Left cardiac atrium (tissue), 4 donors: ENCODE data around the gene NKIRAS2. TPM values are rescaled to one million over a fixed set of nuclear protein-coding genes. Genes with fewer than 3 reads are reported as not detected.
"Not testable (repeated sequence)": the region's sequence is repeated elsewhere in the genome, so short reads cannot be mapped to it uniquely, and the experiment has no call there.

Experiments used
- ATAC-seq, 2 donors: fragments of 200-7000 bp; cut with Tn5 transposase; one replicate each; pipeline ENCODE4 v1.9.1; 2020; ENCODE audit warnings: mild to moderate bottlenecking in 2 of 2, moderate library complexity in 2 of 2
- DNase-seq: peaks from one replicate; pipeline ENCODE4 v3.0.0-alpha.2; 2020
- intact Hi-C, 2 donors: fragments of 100-400 bp; cut with DNase I; formaldehyde crosslinking; loops; one replicate each; pipeline versions ENCODE4 v1.14.1 to v1.15.1; 2022 to 2023
- total RNA-seq, 2 donors: library from RNA; stranded (reverse); fragmentation: NEBNext Ultra II Directional; extraction: Animal tissue kit (Norgen Biotek cat#: 25700); gene quantifications; one replicate each; pipeline ENCODE4 v1.2.1, GENCODE V29; 2021
- donor health status: DM: no; HTN: yes; CAD: no.
- donor health status: DM: no; HTN: yes; CAD: no; lungs with severe emphysema.
- donor health status: DM: yes; HTN: yes; CAD: no.
- donor health status: Dilated cardiomyopathy.

The NKIRAS2 gene
- total RNA-seq, 2 donors from 2014 or later: 35.3 to 45.9 TPM

DNA sequence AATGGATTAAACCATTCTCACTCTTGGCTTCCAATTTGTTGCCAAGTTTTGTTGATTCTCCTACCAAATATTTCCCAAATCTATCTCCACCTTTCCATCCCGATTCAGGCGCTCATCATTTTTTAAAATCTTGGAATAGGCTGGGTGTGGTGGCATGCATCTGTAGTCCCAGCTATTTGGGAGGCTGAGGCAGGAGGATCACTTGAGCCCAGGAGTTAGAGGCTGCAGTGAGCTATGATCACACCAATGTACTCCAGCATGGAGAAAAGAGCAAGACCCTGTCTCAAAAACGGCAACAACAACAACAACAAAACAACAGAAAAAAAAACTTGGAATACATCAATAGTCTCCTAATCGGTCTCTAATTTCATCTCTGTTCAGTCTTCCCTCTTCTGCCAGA lies 902 bp upstream of the NKIRAS2 start:
- intact Hi-C loops: loop anchor here in 1 of 2 donors (5.0 kb wide), 1 partner anchor 52 kb away; the partner anchor contains the start of gene CNP
- DNase-seq (no peak), ATAC-seq (no peak)

- not testable (repeated sequence) for DNase-seq, ATAC-seq
- intact Hi-C loops: loop anchor here in 1 of 2 donors (10.0 kb wide), 1 partner anchor 56 kb away; the partner anchor contains the start of gene CNP
Measured at GRCh38 chr17:42020845-42021244, 955 bp downstream of the NKIRAS2 start.

GRCh38 chr17:42023524-42024349 lies 3.8 kb downstream of the NKIRAS2 start:
- peak; percentile 48 for DNase-seq
- intact Hi-C loops: loop anchor here in 1 of 2 donors (10.0 kb wide), 1 partner anchor 59 kb away; the partner anchor contains the start of gene CNP
- peak in 1 of 2 donors; percentile 2 for ATAC-seq

DNA sequence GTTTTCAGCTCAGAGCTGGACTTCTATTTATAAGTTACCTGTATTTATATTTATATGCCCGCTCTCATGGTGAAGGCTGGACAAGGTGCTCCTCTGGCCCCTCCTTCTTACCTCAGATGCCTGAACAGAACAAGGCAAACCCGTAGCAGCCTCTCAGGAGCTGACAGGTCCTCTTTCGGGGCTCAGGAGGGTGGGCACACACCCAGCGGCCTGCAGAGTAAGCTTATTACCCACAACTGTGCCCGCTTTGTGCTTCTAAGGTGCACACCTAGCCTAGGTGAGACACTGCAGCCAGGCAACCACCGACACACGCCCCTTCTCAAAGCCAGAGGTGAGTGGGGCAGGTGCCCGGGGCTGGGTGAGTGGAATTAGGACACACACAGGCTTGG lies 5.3 kb downstream of the NKIRAS2 start:
- no peak for DNase-seq
- intact Hi-C loops: loop anchor here (1.0 to 10.0 kb wide), 6 partner anchors 37 to 92 kb away; partner anchors contain the start of genes CNP (in 1 of the 2) and ZNF385C (in 1 of the 2)
- ATAC-seq: no peak

- DNase-seq: no peak
- intact Hi-C loops: loop anchor here (1.0 to 10.0 kb wide), 6 partner anchors 36 to 91 kb away; partner anchors contain the start of genes CNP (in 1 of the 2) and ZNF385C (in 1 of the 2)
Measured at GRCh38 chr17:42025936-42026335, 6.0 kb downstream of the NKIRAS2 start.

DNA sequence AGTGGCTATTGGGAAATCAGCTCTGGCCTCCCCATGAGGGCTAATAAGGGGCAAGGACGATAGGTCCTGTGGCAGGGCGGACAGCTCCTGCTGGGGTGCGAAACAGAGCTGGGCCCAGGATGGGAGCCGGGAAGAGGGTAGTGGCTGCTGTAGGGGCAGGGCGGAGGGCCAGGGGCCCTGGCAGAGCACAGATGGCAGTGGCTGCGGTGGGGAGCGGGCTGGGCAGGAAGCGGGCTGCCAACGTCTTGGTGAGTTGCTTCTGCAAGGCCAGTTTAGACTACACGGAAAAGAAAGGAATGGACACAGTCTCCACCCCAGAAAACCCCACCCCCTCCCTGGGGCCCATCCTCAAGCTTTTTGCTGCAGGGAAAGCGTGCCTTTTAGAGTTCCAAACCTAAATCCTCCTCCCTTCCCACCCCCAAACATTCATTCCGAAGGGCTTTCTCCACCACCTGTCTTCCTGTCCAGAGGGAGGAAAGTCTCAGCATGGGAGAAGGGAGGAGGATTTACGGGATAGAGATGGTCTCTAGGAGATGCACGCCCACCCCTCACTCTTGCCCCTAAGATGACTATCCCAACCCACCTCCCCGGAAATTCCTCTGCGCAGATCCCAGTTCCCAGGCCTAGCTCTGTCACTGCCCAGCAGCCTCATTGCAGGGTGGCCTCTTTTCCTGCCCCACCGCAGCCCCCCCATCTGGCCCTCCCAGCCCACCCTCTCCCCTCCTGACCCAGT lies 7.1 kb downstream of the NKIRAS2 start:
- no peak for ATAC-seq
- DNase-seq: no peak
- intact Hi-C loops: loop anchor here (5.0 to 10.0 kb wide), 5 partner anchors 35 to 90 kb away; partner anchors contain the start of genes CNP (in 1 of the 2) and ZNF385C (in 1 of the 2)

More at GRCh38 chr17:42025936-42026335, 6.0 kb downstream of the NKIRAS2 start:
- no peak for ATAC-seq

- intact Hi-C loops: loop anchor here (5.0 to 10.0 kb wide), 5 partner anchors 35 to 90 kb away; partner anchors contain the start of genes CNP (in 1 of the 2) and ZNF385C (in 1 of the 2)
- ATAC-seq (no peak), DNase-seq (no peak)
Measured at GRCh38 chr17:42027590-42027889, 7.7 kb downstream of the NKIRAS2 start.

- ATAC-seq (no peak), DNase-seq (no peak)
- intact Hi-C loops: loop anchor here (5.0 to 10.0 kb wide), 5 partner anchors 34 to 89 kb away; partner anchors contain the start of genes CNP (in 1 of the 2) and ZNF385C (in 1 of the 2)
Measured at GRCh38 chr17:42027961-42028790, 8.3 kb downstream of the NKIRAS2 start.

- ATAC-seq: no peak
- intact Hi-C loops: loop anchor here (5.0 to 10.0 kb wide), 5 partner anchors 34 to 89 kb away; partner anchors contain the start of genes CNP (in 1 of the 2) and ZNF385C (in 1 of the 2)
- DNase-seq: no peak
Measured at GRCh38 chr17:42028791-42029127, 8.9 kb downstream of the NKIRAS2 start.

GRCh38 chr17:42031584-42031983 lies 11.7 kb downstream of the NKIRAS2 start:
- DNase-seq: no peak
- intact Hi-C loops: no loop called here

DNA sequence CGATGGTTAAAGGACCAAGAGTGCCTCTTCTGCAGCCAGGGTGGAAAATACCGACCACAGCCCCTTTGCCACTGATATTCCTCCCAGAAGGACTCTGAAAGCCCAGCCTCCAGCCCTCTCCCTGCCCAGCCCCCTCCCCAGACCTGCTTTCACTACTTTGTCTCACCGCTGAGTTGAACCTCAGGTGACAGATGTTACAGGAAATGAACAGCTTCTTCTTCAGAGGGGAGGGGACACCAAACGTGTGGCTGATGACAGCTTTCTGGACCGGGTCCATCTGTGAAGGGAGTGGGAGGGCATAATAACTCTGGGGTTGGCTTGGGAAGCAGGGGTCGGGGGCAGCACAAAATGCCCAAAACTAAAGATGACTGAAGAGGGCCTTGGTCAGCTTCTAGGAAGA lies 14.2 kb downstream of the NKIRAS2 start:
- DNase-seq: no peak
- ATAC-seq: no peak
- intact Hi-C loops: no loop called here

More at GRCh38 chr17:42031584-42031983, 11.7 kb downstream of the NKIRAS2 start:
- peak; percentile 55 to 68 for ATAC-seq

GRCh38 chr17:42038221-42038973 lies 18.5 kb downstream of the NKIRAS2 start:
- intact Hi-C loops: no loop called here
- ATAC-seq (no peak), DNase-seq (no peak)

GRCh38 chr17:42039794-42040763 lies 20.2 kb downstream of the NKIRAS2 start:
- intact Hi-C loops: no loop called here
- peak; percentile 13 to 19 for ATAC-seq
- no peak for DNase-seq

- DNase-seq (no peak), ATAC-seq (peak in 1 of 2 donors; percentile 11)
- intact Hi-C loops: no loop called here
Measured at GRCh38 chr17:42040818-42041217, 20.9 kb downstream of the NKIRAS2 start.

DNA sequence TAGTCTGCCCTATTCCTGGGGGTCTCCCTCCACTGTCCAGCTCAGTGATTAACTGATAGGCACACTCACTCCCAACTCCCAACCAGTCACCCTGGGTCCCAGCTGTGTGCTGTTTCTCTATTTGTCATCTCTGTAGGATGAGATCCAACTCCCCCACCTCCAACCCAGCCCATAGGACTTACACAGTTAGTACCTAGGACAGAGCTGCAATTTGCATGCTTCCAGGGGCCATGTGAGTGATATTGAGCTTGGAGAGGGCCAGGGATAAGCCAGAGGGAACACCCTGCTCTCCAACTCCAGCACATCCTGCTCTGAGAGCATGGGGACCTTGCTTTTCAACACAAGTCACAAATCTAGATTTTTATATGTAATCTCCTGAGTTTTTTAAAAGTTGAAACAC lies 21.7 kb downstream of the NKIRAS2 start:
- no peak for ATAC-seq
- intact Hi-C loops: no loop called here
- DNase-seq: no peak

DNA sequence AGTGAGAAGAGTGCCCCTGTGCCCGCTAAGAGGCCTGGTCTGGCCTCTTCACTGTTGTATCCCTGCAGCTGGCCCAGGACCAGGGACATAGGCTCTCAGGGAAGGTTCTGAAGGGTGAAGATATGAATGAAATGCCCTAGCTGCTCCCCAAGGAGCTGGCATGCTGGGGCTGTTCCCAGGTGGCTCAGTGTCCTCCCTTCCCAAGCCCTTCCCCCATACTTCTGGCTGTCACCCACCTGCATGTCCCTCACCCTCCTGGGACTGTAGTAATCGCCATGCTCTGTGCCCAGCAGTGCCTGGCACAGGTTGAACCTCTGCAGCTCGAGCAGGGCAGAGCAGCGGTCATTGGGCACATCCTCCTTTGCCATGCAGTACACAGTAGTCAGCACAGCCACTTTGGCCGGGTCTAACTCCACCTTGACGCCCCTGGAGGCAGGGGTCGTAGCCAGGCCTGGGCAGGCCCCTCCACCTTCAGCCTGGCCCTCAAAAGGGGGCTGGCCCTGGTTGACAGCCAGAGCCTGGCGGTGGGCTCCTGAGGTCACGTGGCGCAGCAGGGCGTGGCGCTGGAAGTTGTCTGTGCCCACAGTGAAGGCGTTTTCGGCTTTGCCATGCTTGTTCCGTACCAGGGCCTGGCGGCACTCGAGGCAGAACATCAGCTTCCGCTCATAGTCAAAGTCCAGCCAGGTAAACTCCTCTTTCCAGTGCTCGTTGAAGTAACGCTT lies 22.9 kb downstream of the NKIRAS2 start:
- DNase-seq (no peak), ATAC-seq (no peak)
- intact Hi-C loops: no loop called here
